Articular chondrocyte of knee joint (primary cell): ENCODE data around the gene CCDC134. TPM values are rescaled to one million over a fixed set of nuclear protein-coding genes. Genes with fewer than 3 reads are reported as not detected.

Experiments
- total RNA-seq: library from RNA; depleted of rRNA; stranded (reverse); fragments of >200 nt; gene quantifications from 2 replicates; pipeline ENCODE4 v1.2.3, GENCODE V29; 2012

CCDC134 gene
- 8.2 and 8.8 TPM in 2 replicates for total RNA-seq

GRCh38 chr22:41800348-41801146 lies at the start of gene CCDC134:
CCDC134 (plus strand) TSS chr22:41800679; CDS start chr22:41808891, 8,212 bp downstream.

GRCh38 chr22:41832553-41833368 lies 32.3 kb downstream of the CCDC134 start, which contains the start of gene SREBF2:
SREBF2 (plus strand) TSS chr22:41833105; CDS start chr22:41833271, 166 bp downstream.

Other genes starting within 250 kb of the CCDC134 start
- gene CSDC2, start 239.7 kb upstream of the CCDC134 start, total RNA-seq, result 0.91 and 1.8 TPM in 2 replicates
- gene PMM1, start 210.8 kb upstream of the CCDC134 start, total RNA-seq, result 21.0 and 26.8 TPM in 2 replicates
- gene DESI1, start 179.6 kb upstream of the CCDC134 start, total RNA-seq, result 22.1 and 22.5 TPM in 2 replicates
- gene XRCC6, start 179.4 kb upstream of the CCDC134 start, total RNA-seq, result 280 and 286 TPM in 2 replicates
- gene SNU13, start 111.8 kb upstream of the CCDC134 start, total RNA-seq, result 55.6 and 60.0 TPM in 2 replicates
- gene MEI1, start 101.2 kb upstream of the CCDC134 start, total RNA-seq, result 2.5 and 3.2 TPM in 2 replicates
- gene SREBF2, start 32.4 kb downstream of the CCDC134 start, total RNA-seq, result 47.1 and 51.2 TPM in 2 replicates
- gene SHISA8, start 114.4 kb downstream of the CCDC134 start, total RNA-seq, result not detected in 2 replicates
- gene TNFRSF13C, start 126.1 kb downstream of the CCDC134 start, total RNA-seq, result 0.11 and 0.26 TPM in 2 replicates
- 7.6 and 7.8 TPM in 2 replicates for gene CENPM, start 146.5 kb downstream of the CCDC134 start, total RNA-seq
- under 0.01 and 0.22 TPM in 2 replicates for gene SEPTIN3, start 168.8 kb downstream of the CCDC134 start, total RNA-seq
- gene WBP2NL, start 198.1 kb downstream of the CCDC134 start, total RNA-seq, result 0.76 and 1.2 TPM in 2 replicates